Endothelial cell of umbilical vein (primary cell): ENCODE data around the gene CSRP2. TPM values are rescaled to one million over a fixed set of nuclear protein-coding genes. Genes with fewer than 3 reads are reported as not detected.

ENCODE experiments used
- BruUV-seq: library from RNA; stranded (reverse); fragments of 400-500 nt; replicated peaks from 2 replicates; lab custom pipeline; 2021; lab: Mats Ljungman, UMichigan
- CTCF ChIA-PET: fragments of 300-600, 350-600 bp; sonication (Branson Sonifier 250); formaldehyde crosslinking; loops from one replicate; lab custom pipeline; 2021; ENCODE audit warnings: antibody characterized with exemption, inconsistent platforms; lab: Charles Lee
- POLR2A ChIA-PET: fragments of 300-600, 350-600 bp; sonication (Branson Sonifier 250); formaldehyde crosslinking; loops from one replicate; lab custom pipeline; 2021; ENCODE audit warnings: antibody characterized with exemption, inconsistent platforms; lab: Charles Lee
- DNase-seq: peaks from one replicate; pipeline ENCODE4 v3.0.0-alpha.2; 2011; ENCODE audit warnings: low read depth, low spot score
- FAIRE-seq: peaks from 2 replicates; lab custom pipeline; 2011; peaks lifted over from hg19 to GRCh38; lab: Jason Lieb, UNC
- H2AFZ ChIP-seq: 2 replicates; pipeline ENCODE4 v1.6.0; 2012; ENCODE audit warnings: low read depth, low read length, control low read depth, inconsistent platforms
- H3K27ac ChIP-seq: 2 replicates; pipeline ENCODE4 v1.5.1; 2011; ENCODE audit warnings: low read depth, mild to moderate bottlenecking, control low read depth, low read length, moderate library complexity; ENCODE audit not compliant: insufficient read depth
- H3K27me3 ChIP-seq, 2 experiments: 2 replicates each; pipeline versions ENCODE4 v1.6.0 to v1.6.1; 2011; ENCODE audit warnings: low read length in 2 of 2, mixed read lengths in 1 of 2; ENCODE audit not compliant: control insufficient read depth in 2 of 2, insufficient read depth in 2 of 2
- H3K36me3 ChIP-seq, 2 experiments: 2 replicates in 1 of 2; 3 replicates in 1 of 2; pipeline ENCODE4 v1.5.1; 2011; ENCODE audit warnings: low read length in 2 of 2, mild to moderate bottlenecking in 1 of 2, moderate library complexity in 1 of 2; ENCODE audit not compliant: control insufficient read depth in 2 of 2, insufficient read depth in 2 of 2; ENCODE audit errors: extremely low read depth in 1 of 2
- H3K4me1 ChIP-seq: 3 replicates; pipeline ENCODE4 v1.5.1; 2011; ENCODE audit warnings: mild to moderate bottlenecking, low read length; ENCODE audit not compliant: control insufficient read depth, insufficient read depth; ENCODE audit errors: extremely low read depth
- H3K4me2 ChIP-seq: 2 replicates; pipeline ENCODE4 v1.6.1; 2011; ENCODE audit warnings: low read length, control low read depth, mixed read lengths; ENCODE audit not compliant: insufficient read depth
- H3K4me3 ChIP-seq, 3 experiments: fragments of 200-600 bp in 1 of 3; sonication (generic), shearing (Covaris generic) in 1 of 3; replicated peaks in 1 of 3; 2 replicates each; pipeline ENCODE4 v1.5.1; 2011 to 2016; ENCODE audit warnings: control low read depth in 3 of 3, low read length in 3 of 3, mild to moderate bottlenecking in 2 of 3, inconsistent platforms in 1 of 3, low read depth in 1 of 3, moderate library complexity in 1 of 3; ENCODE audit not compliant: insufficient read depth in 1 of 3
- H3K79me2 ChIP-seq: 2 replicates; pipeline ENCODE4 v1.6.0; 2012; ENCODE audit warnings: low read length, inconsistent platforms; ENCODE audit not compliant: control insufficient read depth, insufficient read depth
- H3K9ac ChIP-seq: replicated peaks from 2 replicates; pipeline ENCODE3; 2011; ENCODE audit warnings: low read length, control low read depth; ENCODE audit not compliant: insufficient read depth; ENCODE audit errors: extremely low read depth
- H3K9me1 ChIP-seq: replicated peaks from 3 replicates; pipeline ENCODE4 v1.6.0; 2011; ENCODE audit warnings: mild to moderate bottlenecking, low read length; ENCODE audit not compliant: control insufficient read depth, insufficient read depth; ENCODE audit errors: extremely low read depth
- H3K9me3 ChIP-seq: replicated peaks from 2 replicates; pipeline ENCODE4 v1.5.1; 2012; ENCODE audit warnings: low read length, inconsistent platforms; ENCODE audit not compliant: control insufficient read depth, insufficient read depth
- H4K20me1 ChIP-seq: replicated peaks from 2 replicates; pipeline ENCODE3; 2011; ENCODE audit warnings: mild to moderate bottlenecking, low read length; ENCODE audit not compliant: control insufficient read depth, insufficient read depth; ENCODE audit errors: extremely low read depth
- CTCF ChIP-seq, 2 donors: IDR thresholded peaks; 1 replicate in 1 of 2; 2 replicates in 1 of 2; pipeline ENCODE4 v1.5.1; 2011; ENCODE audit warnings: low read length in 2 of 2, mild to moderate bottlenecking in 2 of 2, moderate library complexity in 2 of 2, control low read depth in 1 of 2, inconsistent platforms in 1 of 2, low read depth in 1 of 2; ENCODE audit not compliant: insufficient read depth in 1 of 2; ENCODE audit errors: extremely low read depth in 1 of 2
- EZH2 ChIP-seq: IDR thresholded peaks from 2 replicates; pipeline ENCODE4 v1.6.1; 2012; ENCODE audit warnings: borderline replicate concordance, low read depth, mild to moderate bottlenecking, moderate library complexity, low read length, inconsistent platforms; ENCODE audit not compliant: severe bottlenecking
- GATA2 ChIP-seq: IDR thresholded peaks from 2 replicates; pipeline ENCODE4 v1.7.0; 2011; ENCODE audit warnings: low read depth, mild to moderate bottlenecking, moderate library complexity, mixed read lengths, low read length; ENCODE audit not compliant: insufficient read length, insufficient read depth
- JUN ChIP-seq: IDR thresholded peaks from 2 replicates; pipeline ENCODE4 v1.6.1; 2011; ENCODE audit warnings: borderline replicate concordance, low read depth; ENCODE audit not compliant: insufficient read length, insufficient read depth
- MAX ChIP-seq: IDR thresholded peaks from 2 replicates; pipeline ENCODE4 v1.6.1; 2011; ENCODE audit not compliant: insufficient read depth, insufficient read length
- MYC ChIP-seq: IDR thresholded peaks from one replicate; pipeline ENCODE4 v1.6.1; 2011; ENCODE audit warnings: mild to moderate bottlenecking, low read depth, low read length
- POLR2AphosphoS5 ChIP-seq: IDR thresholded peaks from 2 replicates; pipeline ENCODE4 v1.6.1; 2012; ENCODE audit warnings: low read depth, mild to moderate bottlenecking, control low read depth, low read length, moderate library complexity; ENCODE audit not compliant: insufficient read depth
- dilution Hi-C: fragments of 300-500 bp; cut with MboI; formaldehyde crosslinking; loops from one replicate; pipeline ENCODE4 v1.15.0; 2019; ENCODE audit warnings: low sequenced_read_pairs; ENCODE audit not compliant: extremely low pct_ligation_motif_present
- intact Hi-C: fragments of 100-400 bp; cut with micrococcal nuclease; formaldehyde crosslinking; loops from one replicate; pipeline ENCODE4 v1.10.0; 2022
- polyA plus RNA-seq, 4 experiments: library from polyadenylated mRNA; depleted of rRNA in 3 of 4; stranded (reverse) in 3 of 4; unstranded in 1 of 4; fragments of >200 nt; gene quantifications; 2 replicates each; pipeline versions ENCODE4 v1.2.1 to v1.2.3, GENCODE V29; 2011 to 2012; ENCODE audit warnings: missing spikeins in 1 of 4
- total RNA-seq: library from RNA; stranded (reverse); gene quantifications from 2 replicates; pipeline ENCODE4 v1.2.3, GENCODE V29; 2021

Gene CSRP2
- total and polyA plus RNA-seq, 2 donors (not counting 3 experiments of a cell fraction or from before 2014, with no cell fraction given), result 8.8 to 13.4 TPM

GRCh38 chr12:76864791-76865400 lies 13.9 kb downstream of the CSRP2 start:
- BruUV-seq, result no TSS peak
- no peaks in the 10 kb centered on the region for H4K20me1 ChIP-seq
- TF ChIP-seq EZH2, result no peak
- TF ChIP-seq JUN, result no peak
- TF ChIP-seq CTCF (IDR thresholded peaks at IDR 0.05; ENCODE audit: extremely low read depth in 1 of 2, insufficient read depth in 1 of 2, low read depth in 1 of 2, low read length in 2 of 2), result no peak
- no peak for TF ChIP-seq MAX
- no peak for TF ChIP-seq GATA2
- no peak for TF ChIP-seq POLR2AphosphoS5
- no peak for TF ChIP-seq MYC
- H3K4me1 ChIP-seq, result no peaks in the 10 kb centered on the region
- H3K9me1 ChIP-seq, result no peaks in the 10 kb centered on the region
- H3K79me2 ChIP-seq, result no peaks in the 10 kb centered on the region
- no peak overlapping the region for H2AFZ ChIP-seq
- H3K4me3 ChIP-seq, result no peak overlapping the region
- no peak overlapping the region for H3K4me2 ChIP-seq
- H3K9me3 ChIP-seq, result no peaks in the 10 kb centered on the region
- intact Hi-C loops, result no loop called here
- no peak for DNase-seq
- no peaks in the 10 kb centered on the region for H3K36me3 ChIP-seq
- H3K9ac ChIP-seq, result no peak overlapping the region
- H3K27ac ChIP-seq, result no peak overlapping the region
- dilution Hi-C loops, result no loop called here
- H3K27me3 ChIP-seq, result no peaks in the 10 kb centered on the region
- FAIRE-seq, result no peak
- ChIA-PET CTCF (no interaction called here), POLR2A (no interaction called here)
